ENCODE results near the gene TAF8. TPM values are rescaled to one million over a fixed set of nuclear protein-coding genes. Genes with fewer than 3 reads are reported as not detected.

The TAF8 gene
- polyA plus RNA-seq, 3 donors = 13.1 to 24.7 (median 16.6) TPM

DNA sequence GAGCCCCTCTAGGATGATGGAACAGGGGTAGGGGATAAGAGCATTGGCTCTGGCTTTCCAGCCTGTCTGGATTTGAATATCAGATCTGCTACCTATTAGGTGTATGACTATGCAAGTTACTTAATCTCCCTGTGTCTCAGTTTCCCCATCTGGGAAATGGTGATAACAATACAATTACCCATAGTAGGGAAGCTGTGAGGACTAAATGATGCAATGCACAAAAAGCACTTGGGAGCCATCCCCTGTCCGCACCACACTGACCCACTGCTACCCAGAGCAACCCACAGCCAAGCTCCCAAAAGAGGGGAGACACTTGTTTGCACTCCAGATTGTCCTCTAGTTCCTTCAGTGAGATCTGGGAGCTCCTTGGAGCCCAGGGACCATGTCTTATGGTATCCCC lies 62.0 kb downstream of the TAF8 start:
- Mint-ChIP-seq H3K4me1 (no peaks in the 10 kb centered on the region), H3K4me3 (no peak overlapping the region), H3K9me3 (peaks cover 0 to 6% (median 4%) of the 10 kb centered on the region in 7 donors), H3K27ac (no peak overlapping the region), H3K36me3 (no peaks in the 10 kb centered on the region), H3K27me3 (ENCODE audit: low read depth in 3 of 3) (peaks cover 6 to 21% (median 18%) of the 10 kb centered on the region in 3 donors)
- H3K4me3 ChIP-seq (replicated peaks in 1 of 3; ENCODE audit: low read depth in 2 of 3, low read length in 3 of 3) = no peak overlapping the region
- H3K27ac ChIP-seq (ENCODE audit: low read depth in 1 of 2, low read length in 2 of 2) = no peak overlapping the region
- no peak overlapping the region for H3K4me2 ChIP-seq (replicated peaks; ENCODE audit: extremely low read depth, low read length, poor library complexity, severe bottlenecking)
- intact Hi-C loops (cut with micrococcal nuclease) = no loop called here
- H3K4me1 ChIP-seq (ENCODE audit: control insufficient read depth in 1 of 2, insufficient read depth in 2 of 2, low read length in 2 of 2) = no peaks in the 10 kb centered on the region
- H3K27me3 ChIP-seq (ENCODE audit: control insufficient read depth in 2 of 2, insufficient read depth in 2 of 2, low read length in 2 of 2) = no peaks in the 10 kb centered on the region
- no peak overlapping the region for H3K9ac ChIP-seq (ENCODE audit: insufficient read depth, low read length, poor library complexity, severe bottlenecking)
- no peaks in the 10 kb centered on the region for H4K20me1 ChIP-seq (ENCODE audit: insufficient read depth, low read length)
- H3K36me3 ChIP-seq (replicated peaks in 1 of 2; ENCODE audit: control insufficient read depth in 1 of 2, insufficient read depth in 2 of 2, low read length in 2 of 2) = no peaks in the 10 kb centered on the region
- no CpG with 5 or more reads among the region's 1 CpG for WGBS (ENCODE audit: insufficient coverage)
- TF ChIP-seq, protein P1, sequence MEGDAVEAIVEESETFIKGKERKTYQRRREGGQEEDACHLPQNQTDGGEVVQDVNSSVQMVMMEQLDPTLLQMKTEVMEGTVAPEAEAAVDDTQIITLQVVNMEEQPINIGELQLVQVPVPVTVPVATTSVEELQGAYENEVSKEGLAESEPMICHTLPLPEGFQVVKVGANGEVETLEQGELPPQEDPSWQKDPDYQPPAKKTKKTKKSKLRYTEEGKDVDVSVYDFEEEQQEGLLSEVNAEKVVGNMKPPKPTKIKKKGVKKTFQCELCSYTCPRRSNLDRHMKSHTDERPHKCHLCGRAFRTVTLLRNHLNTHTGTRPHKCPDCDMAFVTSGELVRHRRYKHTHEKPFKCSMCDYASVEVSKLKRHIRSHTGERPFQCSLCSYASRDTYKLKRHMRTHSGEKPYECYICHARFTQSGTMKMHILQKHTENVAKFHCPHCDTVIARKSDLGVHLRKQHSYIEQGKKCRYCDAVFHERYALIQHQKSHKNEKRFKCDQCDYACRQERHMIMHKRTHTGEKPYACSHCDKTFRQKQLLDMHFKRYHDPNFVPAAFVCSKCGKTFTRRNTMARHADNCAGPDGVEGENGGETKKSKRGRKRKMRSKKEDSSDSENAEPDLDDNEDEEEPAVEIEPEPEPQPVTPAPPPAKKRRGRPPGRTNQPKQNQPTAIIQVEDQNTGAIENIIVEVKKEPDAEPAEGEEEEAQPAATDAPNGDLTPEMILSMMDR (IDR thresholded peaks at IDR 0.05) = no peak
- H3K9me3 ChIP-seq (replicated peaks in 1 of 2; ENCODE audit: control insufficient read depth in 1 of 2, insufficient read depth in 1 of 2, low read length in 2 of 2) = no peaks in the 10 kb centered on the region
- H3K79me2 ChIP-seq (ENCODE audit: insufficient read depth, low read length) = no peaks in the 10 kb centered on the region
- no peak for DNase-seq
- H2AFZ ChIP-seq (ENCODE audit: insufficient read depth, low read depth, low read length, poor library complexity, severe bottlenecking) = no peak overlapping the region

DNA sequence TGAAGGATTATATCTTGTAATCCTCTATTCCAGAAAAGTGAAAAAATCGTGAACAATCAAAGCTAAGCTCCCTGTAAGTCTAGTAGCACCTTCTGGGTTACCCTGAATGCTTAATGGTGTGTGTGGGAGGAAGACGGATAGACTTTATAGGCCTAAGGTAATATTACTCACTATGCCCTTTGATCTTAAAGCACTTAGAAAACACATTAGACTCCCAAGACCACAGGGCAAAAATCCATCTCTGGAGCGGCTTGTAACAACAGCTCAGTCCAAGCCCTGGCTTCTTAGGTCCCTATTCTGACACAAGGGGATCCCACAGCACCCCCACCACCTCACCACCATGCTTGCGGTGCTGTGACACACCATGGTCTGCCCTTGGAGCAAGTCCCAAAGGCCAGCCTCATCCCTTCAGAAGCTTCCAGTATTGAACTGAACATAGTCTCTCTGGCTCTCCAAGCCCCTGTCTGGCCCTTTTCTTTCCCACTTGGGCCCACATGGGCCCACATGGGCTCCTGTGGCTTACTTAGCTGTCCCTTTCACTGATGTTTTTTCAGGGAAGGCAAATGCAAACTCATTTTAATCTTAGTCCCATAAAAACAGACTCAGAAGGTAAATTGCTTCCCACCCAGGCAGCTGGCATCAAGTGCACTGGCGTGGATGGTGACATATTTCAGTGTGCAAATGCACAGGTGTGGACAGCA lies 63.8 kb downstream of the TAF8 start:
- no peaks in the 10 kb centered on the region for H3K27me3 ChIP-seq (ENCODE audit: control insufficient read depth in 2 of 2, insufficient read depth in 2 of 2, low read length in 2 of 2)
- no peak overlapping the region for H3K4me3 ChIP-seq (replicated peaks in 1 of 3; ENCODE audit: low read depth in 2 of 3, low read length in 3 of 3)
- Mint-ChIP-seq H3K27me3 (ENCODE audit: low read depth in 3 of 3) (peaks cover 6 to 19% (median 14%) of the 10 kb centered on the region in 3 donors), H3K9me3 (peaks cover 0 to 6% (median 4%) of the 10 kb centered on the region in 7 donors), H3K27ac (no peak overlapping the region), H3K4me3 (no peak overlapping the region), H3K36me3 (no peaks in the 10 kb centered on the region), H3K4me1 (no peaks in the 10 kb centered on the region)
- TF ChIP-seq, protein P1 (IDR thresholded peaks at IDR 0.05) = no peak
- H3K4me2 ChIP-seq (replicated peaks; ENCODE audit: extremely low read depth, low read length, poor library complexity, severe bottlenecking) = no peak overlapping the region
- H3K36me3 ChIP-seq (replicated peaks in 1 of 2; ENCODE audit: control insufficient read depth in 1 of 2, insufficient read depth in 2 of 2, low read length in 2 of 2) = no peaks in the 10 kb centered on the region
- 100% methylated on average over 2 of the region's 5 CpGs for WGBS (ENCODE audit: insufficient coverage)
- no peaks in the 10 kb centered on the region for H4K20me1 ChIP-seq (ENCODE audit: insufficient read depth, low read length)
- no peak for DNase-seq
- H3K9ac ChIP-seq (ENCODE audit: insufficient read depth, low read length, poor library complexity, severe bottlenecking) = no peak overlapping the region
- no peaks in the 10 kb centered on the region for H3K79me2 ChIP-seq (ENCODE audit: insufficient read depth, low read length)
- H3K9me3 ChIP-seq (replicated peaks in 1 of 2; ENCODE audit: control insufficient read depth in 1 of 2, insufficient read depth in 1 of 2, low read length in 2 of 2) = no peaks in the 10 kb centered on the region
- intact Hi-C loops (cut with micrococcal nuclease) = no loop called here
- H2AFZ ChIP-seq (ENCODE audit: insufficient read depth, low read depth, low read length, poor library complexity, severe bottlenecking) = no peak overlapping the region
- no peaks in the 10 kb centered on the region for H3K4me1 ChIP-seq (ENCODE audit: control insufficient read depth in 1 of 2, insufficient read depth in 2 of 2, low read length in 2 of 2)
- no peak overlapping the region for H3K27ac ChIP-seq (ENCODE audit: low read depth in 1 of 2, low read length in 2 of 2)

Measured in CD14-positive monocyte (primary cell).